GM12878 (cell line): ENCODE results near the gene SYCE3. TPM values are rescaled to one million over a fixed set of nuclear protein-coding genes. Genes with fewer than 3 reads are reported as not detected.

Source experiments
- ATAC-seq: fragments of 200-7000 bp; cut with Tn5 transposase; 3 replicates; pipeline ENCODE4 v1.9.1; 2020; ENCODE audit warnings: mild to moderate bottlenecking, moderate library complexity
- Bru-seq: library from RNA; stranded (reverse); fragments of 400-500 nt; gene quantifications from one replicate; lab custom pipeline; 2021; lab: Mats Ljungman, UMichigan
- BruChase-seq, 2 experiments: library from RNA; stranded (reverse); fragments of 400-500 nt; gene quantifications; one replicate each; lab custom pipeline; 2021; lab: Mats Ljungman, UMichigan
- BruUV-seq: library from RNA; stranded (reverse); fragments of 400-500 nt; replicated peaks from 2 replicates; lab custom pipeline; 2021; lab: Mats Ljungman, UMichigan
- CTCF ChIA-PET: fragments of 300-600 bp; sonication (Branson Sonifier 250); formaldehyde crosslinking; extraction: SDS; loops from one replicate; lab custom pipeline; 2021; ENCODE audit warnings: inconsistent platforms; lab: Yijun Ruan, JAX
- POLR2A ChIA-PET: fragments of 350-600 bp; formaldehyde crosslinking; extraction: SDS; loops from one replicate; lab custom pipeline; 2021; ENCODE audit warnings: inconsistent platforms; lab: Charles Lee
- RAD21 ChIA-PET: fragments of 300-600 bp; sonication (Branson Sonifier 250); formaldehyde crosslinking; loops from one replicate; lab custom pipeline; 2023; ENCODE audit warnings: antibody characterized with exemption; ENCODE audit not compliant: unreplicated experiment; lab: Charles Lee
- SMC1A ChIA-PET: fragments of 300-600 bp; sonication (Branson Sonifier 250); formaldehyde crosslinking; loops from one replicate; lab custom pipeline; 2023; ENCODE audit not compliant: unreplicated experiment, uncharacterized antibody; lab: Charles Lee
- DNase-seq: peaks from one replicate; pipeline ENCODE4 v3.0.0-alpha.2; 2011; ENCODE audit warnings: low read depth, low spot score
- FAIRE-seq: peaks from 3 replicates; lab custom pipeline; 2011; peaks lifted over from hg19 to GRCh38; lab: Jason Lieb, UNC
- H2AFZ ChIP-seq: 2 replicates; pipeline ENCODE4 v1.6.0; 2011; ENCODE audit warnings: low read depth, low read length, control low read depth; ENCODE audit not compliant: control insufficient read depth
- H3K27ac ChIP-seq: 2 replicates; pipeline ENCODE4 v1.5.1; 2011; ENCODE audit warnings: control low read depth; ENCODE audit not compliant: control insufficient read depth, insufficient read depth
- H3K27me3 ChIP-seq, 2 experiments: replicated peaks in 1 of 2; 2 replicates each; pipeline versions ENCODE4 v1.6.0 to v1.6.1; 2011; ENCODE audit warnings: low read length in 1 of 2; ENCODE audit not compliant: control insufficient read depth in 2 of 2, insufficient read depth in 2 of 2
- H3K36me3 ChIP-seq, 2 experiments: 2 replicates each; pipeline ENCODE4 v1.5.1; 2011; ENCODE audit warnings: low read length in 1 of 2; ENCODE audit not compliant: control insufficient read depth in 2 of 2, insufficient read depth in 2 of 2
- H3K4me1 ChIP-seq: 2 replicates; pipeline ENCODE4 v1.6.1; 2011; ENCODE audit warnings: mild to moderate bottlenecking, low read length, moderate library complexity, mixed read lengths; ENCODE audit not compliant: control insufficient read depth, insufficient read depth
- H3K4me2 ChIP-seq: 2 replicates; pipeline ENCODE4 v1.6.0; 2011; ENCODE audit warnings: control low read depth; ENCODE audit not compliant: control insufficient read depth, insufficient read depth
- H3K4me3 ChIP-seq: fragments of 200-600 bp; sonication (generic); 2 replicates; pipeline ENCODE4 v1.5.1; 2016
- H3K79me2 ChIP-seq: 2 replicates; pipeline ENCODE4 v1.6.0; 2011; ENCODE audit warnings: low read length; ENCODE audit not compliant: control insufficient read depth, insufficient read depth
- H3K9ac ChIP-seq: 2 replicates; pipeline ENCODE4 v1.8.0; 2011; ENCODE audit warnings: low read length, control low read depth, mixed read lengths; ENCODE audit not compliant: control insufficient read depth, insufficient read depth
- H3K9me3 ChIP-seq: replicated peaks from 3 replicates; pipeline ENCODE4 v1.5.1; 2011; ENCODE audit warnings: mild to moderate bottlenecking, low read length; ENCODE audit not compliant: control insufficient read depth, insufficient read depth
- H4K20me1 ChIP-seq: 2 replicates; pipeline ENCODE4 v1.6.0; 2011; ENCODE audit not compliant: control insufficient read depth, insufficient read depth
- BACH1 ChIP-seq: fragments of 450-650 bp; IDR thresholded peaks from 2 replicates; pipeline ENCODE4 v1.6.1; 2017; ENCODE audit warnings: mild to moderate bottlenecking, borderline replicate concordance
- CREB1 ChIP-seq: IDR thresholded peaks from 2 replicates; pipeline ENCODE4 v1.6.1; 2012; ENCODE audit warnings: low read depth, mild to moderate bottlenecking, inconsistent platforms
- JUND ChIP-seq: IDR thresholded peaks from 2 replicates; pipeline ENCODE4 v1.6.1; 2012; ENCODE audit warnings: low read depth, mild to moderate bottlenecking, low read length, improper control_type of control experiment, moderate library complexity
- MEF2A ChIP-seq: IDR thresholded peaks from 2 replicates; pipeline ENCODE4 v1.6.1; 2011; ENCODE audit warnings: low read depth, mild to moderate bottlenecking, low read length, moderate library complexity; ENCODE audit not compliant: insufficient read depth
- PAX8 ChIP-seq: fragments of 450-650 bp; IDR thresholded peaks from 2 replicates; pipeline ENCODE4 v1.6.1; 2017; ENCODE audit warnings: mild to moderate bottlenecking, moderate library complexity
- SMARCA5 ChIP-seq: fragments of 450-650 bp; IDR thresholded peaks from 2 replicates; pipeline ENCODE4 v1.6.1; 2017; ENCODE audit warnings: mild to moderate bottlenecking
- ZNF24 ChIP-seq: fragments of 450-650 bp; IDR thresholded peaks from 2 replicates; pipeline ENCODE4 v1.6.1; 2017; ENCODE audit warnings: antibody characterized with exemption, mild to moderate bottlenecking
- WGBS: methylation state at CpG from one replicate; pipeline ENCODE4 v1.1.6; 2016; ENCODE audit warnings: low lambda C conversion rate; ENCODE audit not compliant: insufficient replicate concordance, insufficient coverage; ENCODE audit errors: missing lambda C conversion rate; 5-methylcytosine and 5-hydroxymethylcytosine counted together
- in situ Hi-C: fragments of 300-500 bp; cut with MboI; formaldehyde crosslinking; loops from 9 replicates; pipeline ENCODE4 v1.14.3; 2018; ENCODE audit warnings: mixed read lengths
- intact Hi-C: fragments of 100-400 bp; cut with micrococcal nuclease; formaldehyde crosslinking; loops from one replicate; pipeline ENCODE4 v1.14.2; 2022; ENCODE audit not compliant: unreplicated experiment
- long read RNA-seq, 2 experiments: library from polyadenylated mRNA; unstranded; transcript quantifications; one replicate each; pipeline ENCODE4 v2.0.0, GENCODE V29; 2019 to 2020
- polyA minus RNA-seq, 3 experiments: library from RNA; depleted of rRNA, polyadenylated mRNA; stranded (reverse); fragments of >200 nt; gene quantifications; 2 replicates each; pipeline ENCODE4 v1.2.3, GENCODE V29; 2011
- polyA plus RNA-seq, 11 experiments: library from polyadenylated mRNA; depleted of rRNA in 4 of 11; unstranded in 6 of 11; stranded (reverse) in 5 of 11; fragments of >200 nt; fragmentation: Nextera tagmentation in 4 of 11; fragmentation: Illumina TruSeq in 1 of 11; extraction: Ambion mirVana in 4 of 11; extraction: Trizol in 1 of 11; gene quantifications; 1 replicate in 1 of 11; 2 replicates in 10 of 11; pipeline versions ENCODE4 v1.2.1 to v1.2.3, GENCODE V29; 2011 to 2016; ENCODE audit warnings: inconsistent platforms in 2 of 11, missing spikeins in 2 of 11, low read depth in 1 of 11
- total RNA-seq, 4 experiments: library from RNA; depleted of rRNA in 3 of 4; stranded (reverse); fragments of >200 nt in 3 of 4; fragmentation: Illumina TruSeq in 1 of 4; extraction: Trizol in 1 of 4; gene quantifications; 2 replicates each; pipeline versions ENCODE4 v1.2.1 to v1.2.3, GENCODE V29; 2013 to 2021
- TF ChIP-seq, protein P1 (sequence below), 3 experiments: IDR thresholded peaks in 2 of 3; conservative IDR thresholded peaks in 1 of 3; 2 replicates each; pipeline ENCODE4 v1.5.1; 2011; ENCODE audit warnings: low read depth in 3 of 3, low read length in 3 of 3, mild to moderate bottlenecking in 3 of 3, control low read depth in 2 of 3, moderate library complexity in 2 of 3, inconsistent platforms in 1 of 3, mixed read lengths in 1 of 3; ENCODE audit not compliant: control insufficient read depth in 2 of 3, insufficient read depth in 1 of 3; ENCODE audit errors: extremely low read depth in 1 of 3
- TF ChIP-seq, protein P2 (sequence below): fragments of 450-650 bp; IDR thresholded peaks from 2 replicates; pipeline ENCODE4 v1.6.1; 2017; ENCODE audit warnings: low read depth, mild to moderate bottlenecking, moderate library complexity
- TF ChIP-seq, protein P3 (sequence below): IDR thresholded peaks from 2 replicates; pipeline ENCODE4 v1.6.1; 2011; ENCODE audit warnings: borderline replicate concordance, low read depth, mild to moderate bottlenecking, moderate library complexity, mixed read lengths, low read length; ENCODE audit not compliant: insufficient read depth; ENCODE audit errors: extremely low read length

SYCE3 gene, protein sequence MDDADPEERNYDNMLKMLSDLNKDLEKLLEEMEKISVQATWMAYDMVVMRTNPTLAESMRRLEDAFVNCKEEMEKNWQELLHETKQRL
- not detected in 2 replicates for total RNA-seq (2013; cell fraction: nucleolus; rRNA removed)
- total RNA-seq (2014; rRNA removed) (not detected in 2 replicates), total RNA-seq (2014; rRNA removed; fragmentation: Illumina TruSeq; extraction: Trizol) (0.76 TPM in 1 of 2 replicates, not detected in the other), total RNA-seq (2021) (not detected in 2 replicates), polyA plus RNA-seq (2011; rRNA removed) (0.79 and 1.1 TPM in 2 replicates), polyA plus RNA-seq (2014; fragmentation: Illumina TruSeq; extraction: Trizol) (0.38 TPM in 1 of 2 replicates, not detected in the other), polyA plus RNA-seq (2014; fragmentation: Nextera tagmentation; extraction: Ambion mirVana) (under 1 TPM; 0.76 to 0.91 TPM), polyA plus RNA-seq (2014; rRNA removed) (not detected in 2 replicates), polyA plus RNA-seq (2016; fragmentation: Nextera tagmentation; extraction: Ambion mirVana) (under 1 TPM in 1 of 2 experiments, not detected in 1; 0.43 TPM), polyA minus RNA-seq (2011; rRNA and poly(A)+ RNA removed) (not detected in 2 replicates), Bru-seq, nascent RNA (percentile 17 among the genes with signal in this experiment), BruChase-seq, experiment 1, labeled RNA remaining after a 6-hour chase (percentile 17 among the genes with signal in this experiment), BruChase-seq, experiment 2, labeled RNA remaining after a 2-hour chase (percentile 7 among the genes with signal in this experiment)
- not detected for polyA plus RNA-seq (2011; ENCODE audit: low read depth)
- 0.64 TPM in 2 replicates for polyA plus RNA-seq (2011; cell fraction: cytosol; rRNA removed)
- polyA plus RNA-seq (2011; cell fraction: nucleus; rRNA removed): not detected in 2 replicates
- polyA plus RNA-seq (2012): 1.6 and 1.8 TPM in 2 replicates
- polyA minus RNA-seq (2011; cell fraction: cytosol; rRNA and poly(A)+ RNA removed): not detected in 2 replicates
- polyA minus RNA-seq (2011; cell fraction: nucleus; rRNA and poly(A)+ RNA removed): not detected in 2 replicates
- long read RNA-seq, experiment 1: 0 reads
- long read RNA-seq, experiment 2: 0 reads

DNA sequence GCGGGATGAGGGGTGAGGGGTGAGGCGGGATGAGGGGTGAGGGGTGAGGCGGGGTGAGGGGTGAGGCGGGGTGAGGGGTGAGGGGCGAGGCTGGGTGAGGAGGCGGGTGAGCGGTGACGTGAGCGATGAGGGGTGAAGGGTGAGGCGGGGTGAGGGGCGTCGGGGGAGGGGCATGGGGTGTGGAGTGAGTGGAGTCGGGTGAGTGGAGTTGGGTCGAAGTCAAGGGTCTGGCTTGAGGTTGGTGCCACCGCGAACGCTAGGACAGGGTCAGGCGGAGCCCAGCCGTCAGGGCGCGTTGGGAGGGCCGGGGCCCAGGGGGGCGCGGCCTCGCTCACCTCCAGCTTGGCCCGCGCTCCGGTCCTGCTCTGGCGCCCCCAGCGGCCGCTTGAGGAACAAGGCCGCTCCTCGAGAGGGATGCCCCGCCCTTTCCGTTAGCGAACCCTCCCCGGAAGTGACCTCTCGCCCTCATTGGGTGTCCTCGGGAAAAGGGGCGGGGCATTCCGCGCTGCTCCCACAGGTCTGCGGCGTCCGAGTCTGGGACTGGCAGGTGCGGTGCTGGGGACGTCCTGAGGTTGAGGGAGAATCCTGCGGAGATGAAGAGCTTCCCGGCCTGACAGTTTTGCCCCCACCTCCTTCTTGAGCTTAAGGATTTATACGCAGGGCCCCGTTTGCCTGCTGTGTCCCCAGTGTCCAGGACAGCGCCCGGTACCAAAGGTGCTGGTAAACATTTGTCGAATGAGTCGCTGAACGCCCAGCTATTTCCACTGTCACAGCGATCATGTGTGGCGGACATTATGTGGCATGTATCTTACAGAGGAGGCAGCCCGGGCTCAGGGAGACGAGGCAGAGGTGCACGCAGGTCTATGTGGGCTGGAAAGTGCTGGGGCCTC is at the start of gene SYCE3:
Gene SYCE3, minus strand, starts transcription at position 397 of the 890 bp plus-strand sequence. CDS start 6,514 bp downstream, outside the sequence.
- Histone ChIP-seq H3K79me2 (no peaks in the 10 kb centered on the region), H3K9me3 (no peaks in the 10 kb centered on the region), H3K27me3 (peaks cover 0 to 1% of the 10 kb centered on the region in 2 experiments; a peak in 1 of 4 replicates), H3K27ac (no peak within 1 kb of the TSS), H3K36me3 (no peaks in the 10 kb centered on the region), H3K4me1 (no peaks in the 10 kb centered on the region), H4K20me1 (no peaks in the 10 kb centered on the region), H2AFZ (peak within 1 kb of the TSS; percentile 63), H3K4me2 (peak within 1 kb of the TSS; percentile 73), H3K9ac (peak within 1 kb of the TSS; percentile 57), H3K4me3 (peak within 1 kb of the TSS; percentile 94)
- in situ Hi-C loops: no loop called here
- RAD21 ChIA-PET: interaction anchor here (0.7 to 2.9 kb wide), 8 partner anchors 14 to 92 kb away, joined by 3 to 17 read pairs (median 3); partner anchors contain the start of genes KLHDC7B and SCO2
- CTCF ChIA-PET: interaction anchor here (0.6 to 2.5 kb wide), 23 partner anchors 10 to 387 kb away, joined by 3 to 21 read pairs (median 4); partner anchors contain the start of genes CHKB, HDAC10, KLHDC7B and LMF2
- intact Hi-C loops: loop anchor here (1.0 to 5.0 kb wide), 2 partner anchors 21 to 35 kb away; partner anchors contain the start of gene SCO2
- TSS peak; percentile 97 for BruUV-seq
- 2% methylated on average over 40 of the region's 61 CpGs for WGBS
- DNase-seq (peak; percentile 75), ATAC-seq (peak; percentile 98), FAIRE-seq (peak; percentile 81)
- SMC1A ChIA-PET: interaction anchor here (0.7 to 2.8 kb wide), 8 partner anchors 10 to 59 kb away, joined by 3 to 14 read pairs (median 4); partner anchors contain the start of gene SCO2
- POLR2A ChIA-PET: interaction anchor here (0.6 to 4.8 kb wide), 13 partner anchors 11 to 376 kb away, joined by 3 to 21 read pairs (median 5); partner anchors contain the start of genes ARSA, KLHDC7B, LMF2 and NCAPH2
- TF ChIP-seq CREB1 (peak; percentile 65), MEF2A (no peak), BACH1 (no peak), ZNF24 (no peak), JUND (no peak), PAX8 (no peak), SMARCA5 (peak; percentile 71; the same call in 1 of the 2 replicates)
- TF ChIP-seq, protein P1, sequence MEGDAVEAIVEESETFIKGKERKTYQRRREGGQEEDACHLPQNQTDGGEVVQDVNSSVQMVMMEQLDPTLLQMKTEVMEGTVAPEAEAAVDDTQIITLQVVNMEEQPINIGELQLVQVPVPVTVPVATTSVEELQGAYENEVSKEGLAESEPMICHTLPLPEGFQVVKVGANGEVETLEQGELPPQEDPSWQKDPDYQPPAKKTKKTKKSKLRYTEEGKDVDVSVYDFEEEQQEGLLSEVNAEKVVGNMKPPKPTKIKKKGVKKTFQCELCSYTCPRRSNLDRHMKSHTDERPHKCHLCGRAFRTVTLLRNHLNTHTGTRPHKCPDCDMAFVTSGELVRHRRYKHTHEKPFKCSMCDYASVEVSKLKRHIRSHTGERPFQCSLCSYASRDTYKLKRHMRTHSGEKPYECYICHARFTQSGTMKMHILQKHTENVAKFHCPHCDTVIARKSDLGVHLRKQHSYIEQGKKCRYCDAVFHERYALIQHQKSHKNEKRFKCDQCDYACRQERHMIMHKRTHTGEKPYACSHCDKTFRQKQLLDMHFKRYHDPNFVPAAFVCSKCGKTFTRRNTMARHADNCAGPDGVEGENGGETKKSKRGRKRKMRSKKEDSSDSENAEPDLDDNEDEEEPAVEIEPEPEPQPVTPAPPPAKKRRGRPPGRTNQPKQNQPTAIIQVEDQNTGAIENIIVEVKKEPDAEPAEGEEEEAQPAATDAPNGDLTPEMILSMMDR (IDR thresholded peaks at IDR 0.05 in 2 of 3, conservative IDR thresholded peaks at IDR 0.05 in 1 of 3; ENCODE audit: control insufficient read depth in 2 of 3, extremely low read depth in 1 of 3, insufficient read depth in 1 of 3, low read depth in 3 of 3, low read length in 3 of 3): peak; percentile 92 to 94 (median 92)
- TF ChIP-seq, protein P2, sequence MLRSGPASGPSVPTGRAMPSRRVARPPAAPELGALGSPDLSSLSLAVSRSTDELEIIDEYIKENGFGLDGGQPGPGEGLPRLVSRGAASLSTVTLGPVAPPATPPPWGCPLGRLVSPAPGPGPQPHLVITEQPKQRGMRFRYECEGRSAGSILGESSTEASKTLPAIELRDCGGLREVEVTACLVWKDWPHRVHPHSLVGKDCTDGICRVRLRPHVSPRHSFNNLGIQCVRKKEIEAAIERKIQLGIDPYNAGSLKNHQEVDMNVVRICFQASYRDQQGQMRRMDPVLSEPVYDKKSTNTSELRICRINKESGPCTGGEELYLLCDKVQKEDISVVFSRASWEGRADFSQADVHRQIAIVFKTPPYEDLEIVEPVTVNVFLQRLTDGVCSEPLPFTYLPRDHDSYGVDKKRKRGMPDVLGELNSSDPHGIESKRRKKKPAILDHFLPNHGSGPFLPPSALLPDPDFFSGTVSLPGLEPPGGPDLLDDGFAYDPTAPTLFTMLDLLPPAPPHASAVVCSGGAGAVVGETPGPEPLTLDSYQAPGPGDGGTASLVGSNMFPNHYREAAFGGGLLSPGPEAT: 0 out of 2 replicates have a peak, but pooled peaks have one; percentile 39
- TF ChIP-seq, protein P3, sequence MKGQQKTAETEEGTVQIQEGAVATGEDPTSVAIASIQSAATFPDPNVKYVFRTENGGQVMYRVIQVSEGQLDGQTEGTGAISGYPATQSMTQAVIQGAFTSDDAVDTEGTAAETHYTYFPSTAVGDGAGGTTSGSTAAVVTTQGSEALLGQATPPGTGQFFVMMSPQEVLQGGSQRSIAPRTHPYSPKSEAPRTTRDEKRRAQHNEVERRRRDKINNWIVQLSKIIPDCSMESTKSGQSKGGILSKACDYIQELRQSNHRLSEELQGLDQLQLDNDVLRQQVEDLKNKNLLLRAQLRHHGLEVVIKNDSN: no peak
